WERI-Rb-1 (cell line): ENCODE measurements around the gene ZNF213.

ENCODE experiments used
- DNase-seq: peaks from one replicate; pipeline ENCODE4 v3.0.0-alpha.2; 2020
- H3K27ac ChIP-seq: fragments of 250-450 bp; sonication (Bioruptor Pico); 2 replicates; pipeline ENCODE4 v1.5.1; 2020; ENCODE audit warnings: mild to moderate bottlenecking, moderate library complexity
- H3K27me3 ChIP-seq: fragments of 250-450 bp; sonication (Bioruptor Pico); 2 replicates; pipeline ENCODE4 v1.5.1; 2021; ENCODE audit warnings: mild to moderate bottlenecking, low read depth, moderate library complexity; ENCODE audit not compliant: insufficient read depth, severe bottlenecking
- H3K36me3 ChIP-seq: fragments of 250-450 bp; sonication (Bioruptor Pico); 2 replicates; pipeline ENCODE4 v1.5.1; 2020; ENCODE audit warnings: mild to moderate bottlenecking, moderate library complexity
- H3K4me3 ChIP-seq: 2 replicates; pipeline ENCODE4 v1.5.1; 2011; ENCODE audit warnings: low read depth, mild to moderate bottlenecking, control low read depth, low read length
- H3K9me3 ChIP-seq: fragments of 250-450 bp; sonication (Bioruptor Pico); 2 replicates; pipeline ENCODE4 v1.5.1; 2021; ENCODE audit warnings: mild to moderate bottlenecking, moderate library complexity; ENCODE audit not compliant: severe bottlenecking
- TF ChIP-seq, protein P1 (sequence below): IDR thresholded peaks from 2 replicates; pipeline ENCODE4 v1.5.1; 2011; ENCODE audit warnings: low read depth, mild to moderate bottlenecking, control low read depth, inconsistent platforms, low read length

The ZNF213 gene

DNA sequence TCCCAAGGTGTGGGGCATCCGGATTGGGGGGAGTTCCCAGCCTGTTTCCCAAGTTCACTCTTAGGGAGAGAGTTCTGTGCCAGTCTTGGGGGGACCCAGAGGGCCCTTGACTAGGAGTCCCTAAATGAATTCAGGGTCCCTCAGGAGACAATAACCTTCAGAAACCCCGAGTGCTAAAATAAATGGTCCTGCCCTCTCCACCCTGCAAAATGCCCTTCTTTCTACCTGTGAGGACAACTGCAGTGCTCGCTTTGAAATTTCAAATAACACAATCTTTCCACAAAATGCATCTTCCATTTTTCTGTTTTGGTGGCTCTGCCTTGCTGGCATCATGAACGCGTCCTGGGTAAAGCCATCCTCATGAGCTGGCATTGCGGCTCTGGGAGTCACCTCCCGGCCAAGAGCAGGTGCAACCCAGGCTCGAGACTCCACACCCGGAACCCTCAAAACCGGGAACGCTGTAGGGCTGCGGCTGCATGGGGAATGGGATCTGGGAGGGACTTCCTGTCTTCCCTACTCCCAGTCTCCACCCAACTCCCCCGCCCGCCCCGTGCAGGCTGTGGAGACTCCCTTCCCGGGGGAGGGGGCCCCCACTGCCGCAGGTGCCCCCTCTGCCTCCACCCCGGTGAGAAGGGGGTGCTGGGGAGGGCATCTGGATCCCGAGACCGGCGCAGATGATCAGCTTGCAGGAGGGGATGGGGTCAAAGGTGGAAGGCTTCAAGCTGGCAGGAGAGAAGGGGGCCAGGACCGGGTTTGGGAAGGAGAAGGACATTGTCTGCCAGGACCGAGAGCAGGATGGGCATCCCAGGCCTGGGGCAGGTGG, 22.6 kb upstream of the ZNF213 start, which contains the start of gene ZNF205:
TSS of gene ZNF205 (plus strand) at position 529 of the 823 bp plus-strand sequence. CDS start 845 bp downstream, outside the sequence.
- DNase-seq: peak; percentile 88
- TF ChIP-seq, protein P1, sequence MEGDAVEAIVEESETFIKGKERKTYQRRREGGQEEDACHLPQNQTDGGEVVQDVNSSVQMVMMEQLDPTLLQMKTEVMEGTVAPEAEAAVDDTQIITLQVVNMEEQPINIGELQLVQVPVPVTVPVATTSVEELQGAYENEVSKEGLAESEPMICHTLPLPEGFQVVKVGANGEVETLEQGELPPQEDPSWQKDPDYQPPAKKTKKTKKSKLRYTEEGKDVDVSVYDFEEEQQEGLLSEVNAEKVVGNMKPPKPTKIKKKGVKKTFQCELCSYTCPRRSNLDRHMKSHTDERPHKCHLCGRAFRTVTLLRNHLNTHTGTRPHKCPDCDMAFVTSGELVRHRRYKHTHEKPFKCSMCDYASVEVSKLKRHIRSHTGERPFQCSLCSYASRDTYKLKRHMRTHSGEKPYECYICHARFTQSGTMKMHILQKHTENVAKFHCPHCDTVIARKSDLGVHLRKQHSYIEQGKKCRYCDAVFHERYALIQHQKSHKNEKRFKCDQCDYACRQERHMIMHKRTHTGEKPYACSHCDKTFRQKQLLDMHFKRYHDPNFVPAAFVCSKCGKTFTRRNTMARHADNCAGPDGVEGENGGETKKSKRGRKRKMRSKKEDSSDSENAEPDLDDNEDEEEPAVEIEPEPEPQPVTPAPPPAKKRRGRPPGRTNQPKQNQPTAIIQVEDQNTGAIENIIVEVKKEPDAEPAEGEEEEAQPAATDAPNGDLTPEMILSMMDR: no peak
- Histone ChIP-seq H3K27me3 (no peaks in the 10 kb centered on the region), H3K27ac (peak within 1 kb of the TSS; percentile 58), H3K36me3 (peaks cover 10% of the 10 kb centered on the region), H3K9me3 (no peaks in the 10 kb centered on the region), H3K4me3 (peak within 1 kb of the TSS; percentile 73)

DNA sequence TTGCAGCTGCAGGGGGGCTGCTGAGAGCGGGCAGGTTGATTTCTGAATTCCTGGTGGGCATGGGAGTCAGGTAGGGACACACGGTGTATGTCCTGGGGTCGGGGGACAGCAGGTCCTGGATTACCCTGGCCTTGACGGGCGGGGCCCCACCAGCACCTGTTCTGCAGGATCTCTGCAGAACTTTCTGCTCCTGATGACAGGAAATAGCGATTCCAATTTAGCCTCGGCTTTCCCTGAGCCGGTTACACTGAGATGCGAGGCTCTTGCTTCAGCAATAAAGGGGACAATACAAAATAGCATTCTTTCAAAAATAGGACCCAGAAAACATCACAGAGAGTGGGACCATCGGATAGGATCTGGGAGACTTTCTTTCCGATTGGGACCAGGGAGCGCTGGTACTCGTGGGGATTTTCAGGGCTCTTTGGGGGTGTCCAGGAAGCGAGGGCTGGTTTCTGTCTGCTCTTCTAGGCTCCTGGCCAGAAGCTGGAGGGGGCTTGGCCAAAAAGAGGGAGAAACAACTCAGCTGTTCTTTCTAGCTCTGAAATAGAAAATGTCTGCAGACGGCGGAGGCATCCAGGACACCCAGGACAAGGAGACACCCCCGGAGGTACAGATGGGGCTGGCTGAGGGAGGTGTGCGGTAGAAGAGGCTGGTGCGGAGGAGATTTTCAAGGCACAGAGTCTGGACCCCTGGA, 21.8 kb upstream of the ZNF213 start:
- TF ChIP-seq, protein P1: no peak
- peak; percentile 25 for DNase-seq

DNA sequence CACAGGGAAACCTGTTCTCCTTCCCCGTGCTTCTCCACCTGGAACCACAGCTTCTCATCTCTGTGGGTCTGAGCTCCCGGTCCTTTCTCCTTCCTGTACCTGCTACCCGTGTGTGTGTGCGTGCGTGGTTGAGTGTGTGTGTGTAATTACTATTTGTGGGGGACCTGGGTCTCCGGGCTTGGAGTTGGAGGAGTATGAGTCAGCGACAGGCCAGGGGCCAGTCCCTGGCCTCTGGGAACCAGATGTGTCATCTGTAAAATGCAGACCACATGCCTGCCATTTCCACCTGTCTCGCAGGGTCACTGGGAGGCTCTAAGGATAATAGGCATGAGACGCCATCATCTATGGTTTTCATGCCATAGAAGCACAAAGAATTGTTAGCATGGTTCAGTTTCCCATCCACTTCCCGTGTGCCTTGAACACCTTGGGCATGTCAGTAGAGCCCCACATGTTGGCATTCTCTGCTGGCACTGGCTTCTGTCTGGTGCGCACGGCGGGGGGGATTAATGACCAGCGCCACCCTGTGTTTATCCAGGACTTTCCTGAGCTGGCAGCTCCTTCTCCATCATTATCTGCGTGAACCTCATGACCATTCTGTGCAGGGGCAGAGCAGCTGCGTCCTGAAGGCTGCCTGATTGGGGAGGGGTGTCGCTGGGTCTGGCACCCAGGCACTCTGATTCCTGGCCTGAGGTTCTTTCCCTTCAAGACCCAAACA, 20.9 kb upstream of the ZNF213 start:
- Histone ChIP-seq H3K27ac (no peak overlapping the region), H3K27me3 (no peaks in the 10 kb centered on the region), H3K4me3 (no peak overlapping the region), H3K9me3 (no peaks in the 10 kb centered on the region), H3K36me3 (peaks cover 12% of the 10 kb centered on the region)
- DNase-seq: no peak
- TF ChIP-seq, protein P1: no peak

More for the DNA sequence above, 21.8 kb upstream of the ZNF213 start:
- H3K9me3 ChIP-seq: no peaks in the 10 kb centered on the region
- H3K27me3 ChIP-seq: no peaks in the 10 kb centered on the region
- peak overlapping the region; percentile 73 for H3K4me3 ChIP-seq
- peaks cover 11% of the 10 kb centered on the region for H3K36me3 ChIP-seq
- H3K27ac ChIP-seq: peak overlapping the region; percentile 58

DNA sequence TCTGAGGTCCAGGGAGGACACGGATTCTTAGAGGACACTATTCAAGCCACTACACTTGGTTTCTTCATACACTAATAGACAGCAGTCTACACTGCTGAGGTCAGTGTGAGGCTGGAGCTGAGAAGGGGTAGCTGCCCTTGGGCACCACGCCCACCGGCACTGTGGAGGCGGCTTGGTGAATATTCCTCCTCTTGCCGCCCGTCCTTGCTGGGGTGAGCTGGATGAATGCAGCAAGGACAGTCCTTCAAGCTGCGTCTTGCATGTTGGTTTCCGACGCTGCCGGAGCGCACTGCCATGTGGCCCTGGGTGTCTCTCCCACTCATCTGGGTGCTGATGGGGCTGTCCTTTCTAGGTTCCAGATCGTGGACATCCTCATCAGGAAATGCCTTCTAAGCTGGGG, 19.8 kb upstream of the ZNF213 start:
- Histone ChIP-seq H3K9me3 (no peaks in the 10 kb centered on the region), H3K27me3 (no peaks in the 10 kb centered on the region), H3K27ac (no peak overlapping the region), H3K4me3 (no peak overlapping the region), H3K36me3 (peaks cover 18% of the 10 kb centered on the region)
- TF ChIP-seq, protein P1: no peak
- no peak for DNase-seq

DNA sequence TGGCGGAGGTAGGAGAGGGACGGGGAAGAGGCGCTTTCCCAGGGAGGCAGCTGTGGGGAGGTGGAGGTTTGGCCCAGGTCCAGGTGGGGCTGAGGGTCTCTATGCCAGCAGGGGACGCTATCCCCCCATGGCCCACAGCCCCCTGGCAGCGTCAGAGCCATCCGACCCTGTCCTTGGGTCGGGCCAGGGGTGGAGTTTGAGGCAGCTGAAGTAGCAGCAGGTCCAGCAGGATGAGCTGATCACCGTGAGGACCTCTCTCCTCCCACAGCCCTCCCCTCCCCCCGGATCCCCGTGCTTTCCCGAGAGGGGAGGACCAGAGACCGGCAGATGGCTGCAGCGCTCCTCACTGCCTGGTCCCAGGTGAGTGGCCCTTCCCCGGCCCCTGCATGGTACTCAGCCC, 19.3 kb upstream of the ZNF213 start:
- no peaks in the 10 kb centered on the region for H3K27me3 ChIP-seq
- H3K9me3 ChIP-seq: no peaks in the 10 kb centered on the region
- no peak overlapping the region; the same call in 1 of the 2 replicates for H3K27ac ChIP-seq
- H3K4me3 ChIP-seq: no peak overlapping the region
- peak; percentile 90 for DNase-seq
- TF ChIP-seq, protein P1: peak; percentile 83
- H3K36me3 ChIP-seq: peaks cover 21% of the 10 kb centered on the region
